CD14-positive monocyte (primary cell): ENCODE results near the gene TFPT. TPM values are rescaled to one million over a fixed set of nuclear protein-coding genes. Genes with fewer than 3 reads are reported as not detected.

Experiments used
- DNase-seq, 3 donors: peaks; one replicate each; pipeline ENCODE4 v3.0.0-alpha.2; 2011 to 2022
- H2AFZ ChIP-seq: 2 replicates; pipeline ENCODE4 v1.6.0; 2012; ENCODE audit warnings: mild to moderate bottlenecking, low read depth, low read length, inconsistent platforms; ENCODE audit not compliant: insufficient read depth, poor library complexity, severe bottlenecking
- H3K27ac ChIP-seq, 2 donors: 1 replicate in 1 of 2; 2 replicates in 1 of 2; pipeline ENCODE4 v1.5.1; 2012 to 2013; ENCODE audit warnings: low read length in 2 of 2, control low read depth in 1 of 2, inconsistent platforms in 1 of 2, low read depth in 1 of 2, mild to moderate bottlenecking in 1 of 2
- H3K27me3 ChIP-seq, 2 donors: one replicate each; pipeline versions ENCODE4 v1.6.0 to v1.6.1; 2011 to 2013; ENCODE audit warnings: low read length in 2 of 2; ENCODE audit not compliant: control insufficient read depth in 2 of 2, insufficient read depth in 2 of 2
- H3K36me3 ChIP-seq, 2 donors: replicated peaks in 1 of 2; 1 replicate in 1 of 2; 2 replicates in 1 of 2; pipeline versions ENCODE4 v1.5.1 to v1.6.1; 2012 to 2013; ENCODE audit warnings: low read length in 2 of 2, control low read depth in 1 of 2, inconsistent platforms in 1 of 2, mild to moderate bottlenecking in 1 of 2; ENCODE audit not compliant: insufficient read depth in 2 of 2, control insufficient read depth in 1 of 2
- H3K4me1 ChIP-seq, 2 donors: 1 replicate in 1 of 2; 2 replicates in 1 of 2; pipeline versions ENCODE4 v1.5.1 to v1.6.1; 2012 to 2013; ENCODE audit warnings: low read length in 2 of 2, control low read depth in 1 of 2, inconsistent platforms in 1 of 2, mild to moderate bottlenecking in 1 of 2, moderate library complexity in 1 of 2; ENCODE audit not compliant: insufficient read depth in 2 of 2, control insufficient read depth in 1 of 2
- H3K4me2 ChIP-seq: replicated peaks from 2 replicates; pipeline ENCODE3; 2012; ENCODE audit warnings: low read length, moderate library complexity, mild to moderate bottlenecking; ENCODE audit not compliant: poor library complexity, severe bottlenecking; ENCODE audit errors: extremely low read depth
- H3K4me3 ChIP-seq, 3 experiments: fragments of 200-600 bp in 1 of 3; sonication (generic) in 1 of 3; replicated peaks in 1 of 3; 1 replicate in 2 of 3; 2 replicates in 1 of 3; pipeline ENCODE4 v1.5.1; 2011 to 2013; ENCODE audit warnings: low read length in 3 of 3, mild to moderate bottlenecking in 3 of 3, control low read depth in 2 of 3, low read depth in 2 of 3, inconsistent platforms in 1 of 3, moderate library complexity in 1 of 3
- H3K79me2 ChIP-seq: 2 replicates; pipeline ENCODE4 v1.6.0; 2012; ENCODE audit warnings: mild to moderate bottlenecking, control low read depth, inconsistent platforms, low read length, moderate library complexity; ENCODE audit not compliant: insufficient read depth
- H3K9ac ChIP-seq: 2 replicates; pipeline ENCODE4 v1.6.0; 2017; ENCODE audit warnings: low read length, mild to moderate bottlenecking; ENCODE audit not compliant: insufficient read depth, poor library complexity, severe bottlenecking
- H3K9me3 ChIP-seq, 2 donors: replicated peaks in 1 of 2; 1 replicate in 1 of 2; 2 replicates in 1 of 2; pipeline versions ENCODE4 v1.5.1 to v1.6.1; 2012 to 2013; ENCODE audit warnings: low read length in 2 of 2, control low read depth in 1 of 2; ENCODE audit not compliant: control insufficient read depth in 1 of 2, insufficient read depth in 1 of 2
- H4K20me1 ChIP-seq: 2 replicates; pipeline ENCODE4 v1.6.0; 2012; ENCODE audit warnings: mild to moderate bottlenecking, low read length, control low read depth, moderate library complexity; ENCODE audit not compliant: insufficient read depth
- H3K27ac Mint-ChIP-seq, 7 donors: one replicate each; pipeline ENCODE4 v1.8.0; 2020; ENCODE audit warnings: mild to moderate bottlenecking in 7 of 7, mixed read lengths in 7 of 7, moderate library complexity in 6 of 7, inconsistent platforms in 2 of 7
- H3K27me3 Mint-ChIP-seq, 3 donors: one replicate each; pipeline ENCODE4 v1.8.0; 2021 to 2022; ENCODE audit warnings: low read depth in 3 of 3, mild to moderate bottlenecking in 3 of 3, mixed read lengths in 3 of 3, moderate library complexity in 3 of 3, inconsistent platforms in 1 of 3
- H3K36me3 Mint-ChIP-seq, 2 donors: one replicate each; pipeline ENCODE4 v1.8.0; 2020; ENCODE audit warnings: mixed read lengths in 2 of 2, inconsistent platforms in 1 of 2, mild to moderate bottlenecking in 1 of 2
- H3K4me1 Mint-ChIP-seq: one replicate; pipeline ENCODE4 v1.8.0; 2020; ENCODE audit warnings: mild to moderate bottlenecking, mixed read lengths
- H3K4me3 Mint-ChIP-seq, 2 donors: one replicate each; pipeline ENCODE4 v1.8.0; 2020; ENCODE audit warnings: mild to moderate bottlenecking in 2 of 2, mixed read lengths in 2 of 2, moderate library complexity in 1 of 2
- H3K9me3 Mint-ChIP-seq, 7 donors: one replicate each; pipeline ENCODE4 v1.8.0; 2020 to 2022; ENCODE audit warnings: mixed read lengths in 7 of 7, mild to moderate bottlenecking in 6 of 7, moderate library complexity in 6 of 7, inconsistent platforms in 2 of 7
- CTCF ChIP-seq: fragments of 200-600 bp; IDR thresholded peaks from one replicate; pipeline ENCODE4 v1.8.0; 2022; ENCODE audit warnings: antibody characterized with exemption, mild to moderate bottlenecking
- WGBS: methylation state at CpG from one replicate; pipeline ENCODE4 v1.1.5; 2013; ENCODE audit warnings: missing lambda C conversion rate; ENCODE audit not compliant: insufficient coverage; 5-methylcytosine and 5-hydroxymethylcytosine counted together
- intact Hi-C, 2 donors: fragments of 100-400 bp; cut with micrococcal nuclease; formaldehyde crosslinking; loops; one replicate each; pipeline versions ENCODE4 v1.15.0 to v1.15.1; 2023
- polyA plus RNA-seq, 3 donors: library from polyadenylated mRNA; depleted of rRNA in 1 of 3; unstranded in 2 of 3; stranded (reverse) in 1 of 3; fragments of 300-500 nt in 2 of 3; fragments of >200 nt in 1 of 3; fragmentation: Illumina TruSeq in 2 of 3; gene quantifications; 1 replicate in 2 of 3; 2 replicates in 1 of 3; pipeline ENCODE4 v1.2.3, GENCODE V29; 2012 to 2021

The TFPT gene
- polyA plus RNA-seq, 3 donors, result 7.0 to 11.5 (median 9.5) TPM

GRCh38 chr19:54077334-54077733 lies 38.1 kb downstream of the TFPT start:
- intact Hi-C loops, result no loop called here
- peak overlapping the region; percentile 29 to 66 for H3K27ac ChIP-seq

GRCh38 chr19:54074851-54075250 lies 40.6 kb downstream of the TFPT start:
- H3K9ac ChIP-seq, result no peak overlapping the region
- TF ChIP-seq CTCF, result no peak
- no peak overlapping the region for H2AFZ ChIP-seq
- H3K36me3 ChIP-seq, result no peaks in the 10 kb centered on the region
- no peak for DNase-seq
- peaks cover 0 to 1% of the 10 kb centered on the region in 2 donors for H3K9me3 ChIP-seq
- Mint-ChIP-seq H3K36me3 (peaks cover 0 to 3% of the 10 kb centered on the region in 2 donors), H3K27me3 (no peaks in the 10 kb centered on the region), H3K27ac (no peak overlapping the region), H3K4me3 (no peak overlapping the region), H3K9me3 (peaks cover 0 to 6% (median 2%) of the 10 kb centered on the region in 7 donors), H3K4me1 (peaks cover 18% of the 10 kb centered on the region)
- no peaks in the 10 kb centered on the region for H3K79me2 ChIP-seq
- no peak overlapping the region for H3K27ac ChIP-seq
- peaks cover 18 to 25% of the 10 kb centered on the region in 2 donors for H3K4me1 ChIP-seq
- no peaks in the 10 kb centered on the region for H4K20me1 ChIP-seq
- H3K27me3 ChIP-seq, result no peaks in the 10 kb centered on the region
- 98% methylated on average over 5 of the region's 9 CpGs for WGBS
- no peak overlapping the region for H3K4me3 ChIP-seq
- intact Hi-C loops, result no loop called here
- no peak overlapping the region for H3K4me2 ChIP-seq

More at GRCh38 chr19:54077334-54077733, 38.1 kb downstream of the TFPT start:
- WGBS, result no CpG with 5 or more reads among the region's 5 CpGs
- Histone ChIP-seq H3K4me2 (peak overlapping the region; percentile 15), H2AFZ (no peak overlapping the region), H4K20me1 (no peaks in the 10 kb centered on the region), H3K27me3 (no peaks in the 10 kb centered on the region), H3K9me3 (peaks cover 5 to 12% of the 10 kb centered on the region in 2 donors), H3K79me2 (no peaks in the 10 kb centered on the region), H3K4me1 (peaks cover 25 to 36% of the 10 kb centered on the region in 2 donors), H3K9ac (no peak overlapping the region), H3K4me3 (peak overlapping the region in 1 of 3 experiments; percentile 6), H3K36me3 (no peaks in the 10 kb centered on the region)
- peaks cover 2 to 15% (median 7%) of the 10 kb centered on the region in 7 donors for H3K9me3 Mint-ChIP-seq
- DNase-seq, result peak; percentile 66 to 85 (median 72)
- peaks cover 27% of the 10 kb centered on the region for H3K4me1 Mint-ChIP-seq
- H3K4me3 Mint-ChIP-seq, result peak overlapping the region in 1 of 2 donors; percentile 3
- peak overlapping the region; percentile 69 to 93 (median 81) for H3K27ac Mint-ChIP-seq
- no peak for TF ChIP-seq CTCF
- H3K27me3 Mint-ChIP-seq, result peaks cover 0 to 3% (median 0%) of the 10 kb centered on the region in 3 donors
- H3K36me3 Mint-ChIP-seq, result peaks cover 0 to 3% of the 10 kb centered on the region in 2 donors
